GM23338 (cell line): ENCODE measurements around the gene FLYWCH1.

Source experiments
- CREB1 ChIP-seq: fragments of 250-450 bp; sonication (Bioruptor Pico); IDR thresholded peaks from 2 replicates; pipeline ENCODE4 v1.5.0; 2020; ENCODE audit warnings: low read depth, mild to moderate bottlenecking, moderate library complexity
- CTCF ChIP-seq, 2 experiments: fragments of 200-600 bp in 1 of 2; sonication (generic) in 1 of 2; conservative IDR thresholded peaks; 2 replicates each; pipeline versions ENCODE4 v1.5.1 to v1.6.1; 2016 to 2017; ENCODE audit warnings: antibody characterized with exemption in 2 of 2, low read depth in 2 of 2, mild to moderate bottlenecking in 2 of 2, moderate library complexity in 1 of 2
- ETS1 ChIP-seq: IDR thresholded peaks from 2 replicates; pipeline ENCODE4 v1.6.1; 2016; ENCODE audit warnings: antibody characterized with exemption
- EZH2 ChIP-seq: fragments of 200-600 bp; sonication (generic); IDR thresholded peaks from one replicate; pipeline ENCODE4 v1.8.0; 2017; ENCODE audit warnings: antibody characterized with exemption, mild to moderate bottlenecking, low read depth; ENCODE audit not compliant: unreplicated experiment
- EZH2phosphoT487 ChIP-seq: fragments of 200-600 bp; sonication (generic); IDR thresholded peaks from one replicate; pipeline ENCODE4 v1.8.1; 2018; ENCODE audit warnings: antibody characterized with exemption; ENCODE audit not compliant: unreplicated experiment

GRCh38 chr16:2942045-2942444 lies 30.3 kb downstream of the FLYWCH1 start:
- TF ChIP-seq CTCF (conservative IDR thresholded peaks at IDR 0.05; ENCODE audit: low read depth in 2 of 2) (no peak), CREB1 (no peak), EZH2phosphoT487 (no peak), EZH2 (no peak), ETS1 (no peak)
